Measurements from ENCODE around the gene GGA1.

Gene GGA1

DNA sequence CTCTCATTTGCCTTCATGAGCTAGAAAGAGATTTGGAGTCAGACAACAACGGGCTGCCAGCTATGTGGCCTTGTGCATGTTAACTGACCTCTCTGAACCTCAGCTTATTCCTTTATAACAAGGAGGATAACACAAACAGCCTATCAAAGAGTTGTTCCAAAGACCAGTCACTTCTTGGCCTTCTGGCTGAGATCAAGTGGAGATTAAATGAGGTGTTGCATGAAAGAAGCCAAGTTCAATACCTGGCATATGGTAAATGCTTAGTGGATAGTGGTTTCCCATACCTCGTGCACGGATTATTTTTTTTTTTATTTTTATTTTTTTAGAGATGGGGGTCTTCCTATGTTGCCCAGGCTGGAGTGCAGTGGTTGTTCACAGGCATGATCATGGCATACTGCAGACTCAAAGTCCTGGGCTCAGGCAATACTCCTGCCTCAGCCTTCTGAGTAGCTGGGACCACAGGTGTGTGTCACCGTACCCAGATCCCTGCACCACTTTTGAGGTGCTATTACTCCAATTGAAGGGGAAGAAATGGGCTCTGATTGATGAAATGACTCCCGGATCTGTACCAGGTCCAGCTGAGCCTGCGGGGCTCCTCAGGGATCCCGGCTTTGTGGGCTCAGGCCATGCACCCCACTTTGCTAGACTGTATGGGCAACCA is 71.7 kb downstream of the GGA1 start:
- TF ChIP-seq TEAD4 (IDR thresholded peaks at IDR 0.05) = no peak
- no peak for TF ChIP-seq EP300 (IDR thresholded peaks at IDR 0.05; ENCODE audit: borderline replicate concordance)
- TF ChIP-seq, protein P1, sequence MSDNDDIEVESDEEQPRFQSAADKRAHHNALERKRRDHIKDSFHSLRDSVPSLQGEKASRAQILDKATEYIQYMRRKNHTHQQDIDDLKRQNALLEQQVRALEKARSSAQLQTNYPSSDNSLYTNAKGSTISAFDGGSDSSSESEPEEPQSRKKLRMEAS (IDR thresholded peaks at IDR 0.05) = no peak
- no peak for TF ChIP-seq CREB1 (IDR thresholded peaks at IDR 0.05; ENCODE audit: low read depth)
- TF ChIP-seq RAD21 (IDR thresholded peaks at IDR 0.05; ENCODE audit: low read depth) = no peak
- TF ChIP-seq TAF1 (IDR thresholded peaks at IDR 0.05; ENCODE audit: low read depth) = no peak

GRCh38 chr22:37681001-37681424 is 72.4 kb downstream of the GGA1 start:
- TF ChIP-seq TAF1 (IDR thresholded peaks at IDR 0.05; ENCODE audit: low read depth) (no peak), FOXM1 (IDR thresholded peaks at IDR 0.05; ENCODE audit: borderline replicate concordance, low read depth) (no peak), CREB1 (IDR thresholded peaks at IDR 0.05; ENCODE audit: low read depth) (no peak), EP300 (IDR thresholded peaks at IDR 0.05; ENCODE audit: borderline replicate concordance) (no peak), RAD21 (IDR thresholded peaks at IDR 0.05; ENCODE audit: low read depth) (no peak), USF1 (IDR thresholded peaks at IDR 0.05) (no peak), EGR1 (IDR thresholded peaks at IDR 0.05) (no peak)

GRCh38 chr22:37681556-37682049 is 73.0 kb downstream of the GGA1 start:
- peak; percentile 94 for TF ChIP-seq RAD21 (IDR thresholded peaks at IDR 0.05; ENCODE audit: low read depth)
- TF ChIP-seq, protein P1 (IDR thresholded peaks at IDR 0.05) = peak; percentile 30
- TF ChIP-seq, protein P2, sequence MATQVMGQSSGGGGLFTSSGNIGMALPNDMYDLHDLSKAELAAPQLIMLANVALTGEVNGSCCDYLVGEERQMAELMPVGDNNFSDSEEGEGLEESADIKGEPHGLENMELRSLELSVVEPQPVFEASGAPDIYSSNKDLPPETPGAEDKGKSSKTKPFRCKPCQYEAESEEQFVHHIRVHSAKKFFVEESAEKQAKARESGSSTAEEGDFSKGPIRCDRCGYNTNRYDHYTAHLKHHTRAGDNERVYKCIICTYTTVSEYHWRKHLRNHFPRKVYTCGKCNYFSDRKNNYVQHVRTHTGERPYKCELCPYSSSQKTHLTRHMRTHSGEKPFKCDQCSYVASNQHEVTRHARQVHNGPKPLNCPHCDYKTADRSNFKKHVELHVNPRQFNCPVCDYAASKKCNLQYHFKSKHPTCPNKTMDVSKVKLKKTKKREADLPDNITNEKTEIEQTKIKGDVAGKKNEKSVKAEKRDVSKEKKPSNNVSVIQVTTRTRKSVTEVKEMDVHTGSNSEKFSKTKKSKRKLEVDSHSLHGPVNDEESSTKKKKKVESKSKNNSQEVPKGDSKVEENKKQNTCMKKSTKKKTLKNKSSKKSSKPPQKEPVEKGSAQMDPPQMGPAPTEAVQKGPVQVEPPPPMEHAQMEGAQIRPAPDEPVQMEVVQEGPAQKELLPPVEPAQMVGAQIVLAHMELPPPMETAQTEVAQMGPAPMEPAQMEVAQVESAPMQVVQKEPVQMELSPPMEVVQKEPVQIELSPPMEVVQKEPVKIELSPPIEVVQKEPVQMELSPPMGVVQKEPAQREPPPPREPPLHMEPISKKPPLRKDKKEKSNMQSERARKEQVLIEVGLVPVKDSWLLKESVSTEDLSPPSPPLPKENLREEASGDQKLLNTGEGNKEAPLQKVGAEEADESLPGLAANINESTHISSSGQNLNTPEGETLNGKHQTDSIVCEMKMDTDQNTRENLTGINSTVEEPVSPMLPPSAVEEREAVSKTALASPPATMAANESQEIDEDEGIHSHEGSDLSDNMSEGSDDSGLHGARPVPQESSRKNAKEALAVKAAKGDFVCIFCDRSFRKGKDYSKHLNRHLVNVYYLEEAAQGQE (IDR thresholded peaks at IDR 0.05; ENCODE audit: low read depth) = no peak
